HepG2 (cell line): ENCODE measurements around the gene YIF1A. TPM values are rescaled to one million over a fixed set of nuclear protein-coding genes. Genes with fewer than 3 reads are reported as not detected.

Experiments
- ATF5 ChIP-seq: sonication (generic); formaldehyde crosslinking; IDR thresholded peaks from 2 replicates; pipeline ENCODE4 v1.4.0; 2020; ENCODE audit warnings: mild to moderate bottlenecking, low read depth, missing genetic modification reagents
- BRF2 ChIP-seq: sonication (generic); formaldehyde crosslinking; IDR thresholded peaks from 2 replicates; pipeline ENCODE4 v1.8.1; 2022; ENCODE audit warnings: mild to moderate bottlenecking, missing genetic modification reagents
- CSRNP2 ChIP-seq: sonication (generic); formaldehyde crosslinking; conservative IDR thresholded peaks from 2 replicates; pipeline ENCODE4 v1.8.0; 2022; ENCODE audit warnings: low read depth, missing genetic modification reagents
- ELK4 ChIP-seq: sonication (generic); formaldehyde crosslinking; IDR thresholded peaks from 2 replicates; pipeline ENCODE4 v1.9.0; 2021; ENCODE audit warnings: missing genetic modification reagents, borderline replicate concordance
- ETV5 ChIP-seq: IDR thresholded peaks from 2 replicates; pipeline ENCODE4 v1.6.1; 2018; ENCODE audit warnings: missing biosample characterization, missing genetic modification reagents, inconsistent platforms, borderline replicate concordance
- KDM2A ChIP-seq: sonication (generic); formaldehyde crosslinking; IDR thresholded peaks from 2 replicates; pipeline ENCODE4 v1.4.0; 2020; ENCODE audit warnings: low read depth, missing genetic modification reagents, borderline replicate concordance
- NR2F6 ChIP-seq, 2 experiments: IDR thresholded peaks; 2 replicates each; pipeline ENCODE4 v1.6.1; 2016; ENCODE audit warnings: antibody characterized with exemption in 1 of 2, mild to moderate bottlenecking in 1 of 2
- PBX2 ChIP-seq: IDR thresholded peaks from 2 replicates; pipeline ENCODE4 v1.6.1; 2016; ENCODE audit warnings: control low read depth
- POGZ ChIP-seq: sonication (generic); formaldehyde crosslinking; IDR thresholded peaks from 2 replicates; pipeline ENCODE4 v1.4.0; 2020; ENCODE audit warnings: mild to moderate bottlenecking, missing genetic modification reagents
- RARG ChIP-seq: sonication (generic); formaldehyde crosslinking; IDR thresholded peaks from 2 replicates; pipeline ENCODE4 v1.4.0; 2020; ENCODE audit warnings: low read depth, mild to moderate bottlenecking, missing genetic modification reagents
- TOPORS ChIP-seq: sonication (generic); formaldehyde crosslinking; IDR thresholded peaks from 2 replicates; pipeline ENCODE4 v1.8.0; 2023; ENCODE audit warnings: mild to moderate bottlenecking, missing genetic modification reagents
- ZBTB7A ChIP-seq: sonication (generic); formaldehyde crosslinking; IDR thresholded peaks from 2 replicates; pipeline ENCODE4 v1.8.0; 2022; ENCODE audit warnings: mild to moderate bottlenecking, missing genetic modification reagents
- ZNF34 ChIP-seq: sonication (generic); formaldehyde crosslinking; IDR thresholded peaks from 2 replicates; pipeline ENCODE4 v1.4.0; 2020; ENCODE audit warnings: mild to moderate bottlenecking, missing genetic modification reagents, borderline replicate concordance
- ZNF451 ChIP-seq: sonication (generic); formaldehyde crosslinking; IDR thresholded peaks from 2 replicates; pipeline ENCODE4 v1.5.0; 2020; ENCODE audit warnings: mild to moderate bottlenecking, missing genetic modification reagents
- ZNF687 ChIP-seq: sonication (generic); formaldehyde crosslinking; IDR thresholded peaks from 2 replicates; pipeline ENCODE4 v1.5.1; 2020; ENCODE audit warnings: mild to moderate bottlenecking, missing genetic modification reagents, moderate library complexity
- ZNF773 ChIP-seq: sonication (generic); formaldehyde crosslinking; IDR thresholded peaks from 2 replicates; pipeline ENCODE4 v1.4.0; 2020; ENCODE audit warnings: missing genetic modification reagents, borderline replicate concordance
- ZZZ3 ChIP-seq: sonication (generic); formaldehyde crosslinking; IDR thresholded peaks from 2 replicates; pipeline ENCODE4 v1.4.0; 2020; ENCODE audit warnings: missing genetic modification reagents, mild to moderate bottlenecking, borderline replicate concordance
- polyA plus RNA-seq, 8 experiments: library from polyadenylated mRNA; depleted of rRNA in 3 of 8; stranded (reverse) in 7 of 8; unstranded in 1 of 8; fragments of >200 nt; fragmentation: Illumina TruSeq in 4 of 8; extraction: Trizol in 4 of 8; gene quantifications; 2 replicates each; pipeline versions ENCODE4 v1.2.1 to v1.2.3, GENCODE V29; 2011 to 2016; ENCODE audit warnings: low read depth in 4 of 8, missing spikeins in 1 of 8, mixed read lengths in 1 of 8; ENCODE audit not compliant: insufficient read depth in 1 of 8
- total RNA-seq, 5 experiments: library from RNA; depleted of rRNA; stranded (reverse); fragments of >200 nt; fragmentation: Illumina TruSeq; extraction: Trizol; gene quantifications; 2 replicates each; pipeline ENCODE4 v1.2.3, GENCODE V29; 2016; ENCODE audit warnings: low read depth in 1 of 5

YIF1A gene
- total and polyA plus RNA-seq, 2 of the 13 experiments (the other 11 are each of a cell fraction or from before 2014, with no cell fraction given): 133 to 145 TPM

GRCh38 chr11:66282468-66283455 lies 6.2 kb downstream of the YIF1A start (continued):
- TF ChIP-seq ATF5 (CRISPR knock-in tag) (no peak), NR2F6 (IDR thresholded peaks at IDR 0.05) (no peak), NR2F6 (CRISPR knock-in tag; IDR thresholded peaks at IDR 0.05) (peak; percentile 55; the same call in 1 of the 2 replicates), PBX2 (CRISPR knock-in tag) (no peak), POGZ (no peak), ETV5 (no peak), ELK4 (CRISPR knock-in tag) (no peak), ZNF34 (CRISPR knock-in tag) (no peak), ZNF687 (peak; percentile 71), ZBTB7A (CRISPR knock-in tag) (no peak), ZZZ3 (CRISPR knock-in tag) (0 out of 2 replicates have a peak, but pooled peaks have one; percentile 25), TOPORS (CRISPR knock-in tag) (no peak), ZNF773 (CRISPR knock-in tag) (no peak), BRF2 (CRISPR knock-in tag) (0 out of 2 replicates have a peak, but pooled peaks have one; percentile 39), RARG (no peak), KDM2A (CRISPR knock-in tag) (peak; percentile 100), ZNF451 (CRISPR knock-in tag) (no peak), CSRNP2 (CRISPR knock-in tag) (no peak)
